ENCODE results near the gene MPZL2. TPM values are rescaled to one million over a fixed set of nuclear protein-coding genes. Genes with fewer than 3 reads are reported as not detected.

Gene MPZL2
- total and polyA plus RNA-seq, 2 of the 13 experiments (the other 11 are each of a cell fraction or from before 2014, with no cell fraction given), result 27.9 to 53.7 TPM

- TF ChIP-seq ZNF646 (CRISPR knock-in tag; IDR thresholded peaks at IDR 0.05) (no peak), ZNF580 (CRISPR knock-in tag; IDR thresholded peaks at IDR 0.05; ENCODE audit: borderline replicate concordance, low read depth) (peak; percentile 33; the same call in 1 of the 2 replicates), ZNF709 (CRISPR knock-in tag; IDR thresholded peaks at IDR 0.05) (no peak; the same call in 1 of the 2 replicates), MIER2 (CRISPR knock-in tag; IDR thresholded peaks at IDR 0.05) (peak; percentile 75; the same call in 1 of the 2 replicates), ZNF607 (CRISPR knock-in tag; IDR thresholded peaks at IDR 0.05; ENCODE audit: borderline replicate concordance) (no peak), RBM22 (optimal IDR thresholded peaks at IDR 0.05; ENCODE audit: low read length) (no peak), SP5 (CRISPR knock-in tag; IDR thresholded peaks at IDR 0.05; ENCODE audit: borderline replicate concordance, low read depth) (no peak), ZNF556 (CRISPR knock-in tag; IDR thresholded peaks at IDR 0.05; ENCODE audit: borderline replicate concordance) (peak; percentile 76; the same call in 1 of the 2 replicates), ZMYM2 (CRISPR knock-in tag; IDR thresholded peaks at IDR 0.05) (no peak), ZIK1 (CRISPR knock-in tag; IDR thresholded peaks at IDR 0.05; ENCODE audit: borderline replicate concordance, low read depth) (no peak), ZNF276 (CRISPR knock-in tag; IDR thresholded peaks at IDR 0.05; ENCODE audit: low read depth) (peak; percentile 92), SAFB2 (CRISPR knock-in tag; IDR thresholded peaks at IDR 0.05; ENCODE audit: borderline replicate concordance, low read depth) (peak; percentile 71; the same call in 1 of the 2 replicates), ZNF615 (CRISPR knock-in tag; IDR thresholded peaks at IDR 0.05; ENCODE audit: borderline replicate concordance) (no peak), CBX5 (CRISPR knock-in tag; IDR thresholded peaks at IDR 0.05; ENCODE audit: borderline replicate concordance) (peak; percentile 80; the same call in 1 of the 2 replicates), SRSF1 (optimal IDR thresholded peaks at IDR 0.05; ENCODE audit: low read depth, low read length) (no peak), SP140L (CRISPR knock-in tag; IDR thresholded peaks at IDR 0.05; ENCODE audit: borderline replicate concordance) (peak; percentile 43; the same call in 1 of the 2 replicates), ELF3 (CRISPR knock-in tag; IDR thresholded peaks at IDR 0.05) (peak; percentile 81), HMG20A (CRISPR knock-in tag; IDR thresholded peaks at IDR 0.05; ENCODE audit: borderline replicate concordance) (peak; percentile 87), SMYD3 (CRISPR knock-in tag; IDR thresholded peaks at IDR 0.05) (peak; percentile 68; the same call in 1 of the 2 replicates), RCOR2 (CRISPR knock-in tag; IDR thresholded peaks at IDR 0.05) (peak; percentile 53; the same call in 1 of the 2 replicates), YEATS2 (CRISPR knock-in tag; IDR thresholded peaks at IDR 0.05; ENCODE audit: borderline replicate concordance) (peak; percentile 43; the same call in 1 of the 2 replicates), ZNF605 (CRISPR knock-in tag; IDR thresholded peaks at IDR 0.05) (0 out of 2 replicates have a peak, but pooled peaks have one; percentile 19)
Observed at GRCh38 chr11:118212131-118212725, 51.9 kb downstream of the MPZL2 start (continued).
